H1 (cell line): ENCODE results near the gene HLA-DMB. TPM values are rescaled to one million over a fixed set of nuclear protein-coding genes. Genes with fewer than 3 reads are reported as not detected.

Experiments
- CTCF ChIA-PET: fragments of 300-600 bp; sonication (Branson Sonifier 250); formaldehyde crosslinking; loops from one replicate; lab custom pipeline; 2021; ENCODE audit not compliant: partially characterized antibody; lab: Charles Lee
- POLR2A ChIA-PET: fragments of 300-600 bp; sonication (Branson Sonifier 250); formaldehyde crosslinking; loops from one replicate; lab custom pipeline; 2021; ENCODE audit warnings: inconsistent platforms; ENCODE audit not compliant: partially characterized antibody; lab: Charles Lee
- DNase-seq, 2 experiments: peaks; one replicate each; pipeline versions ENCODE4 v3.0.0 to v3.0.0-alpha.2; 2010 to 2022; ENCODE audit warnings: low spot score in 2 of 2, low read depth in 1 of 2, mixed read lengths in 1 of 2
- FAIRE-seq: peaks from 2 replicates; lab custom pipeline; 2011; peaks lifted over from hg19 to GRCh38; lab: Jason Lieb, UNC
- H2AFZ ChIP-seq: 2 replicates; pipeline ENCODE4 v1.8.1; 2012; ENCODE audit warnings: low read length, inconsistent platforms
- H2AK5ac ChIP-seq: 2 replicates; pipeline ENCODE4 v1.6.1; 2013; ENCODE audit warnings: low read depth, low read length
- H2BK120ac ChIP-seq: replicated peaks from 2 replicates; pipeline ENCODE3; 2013; ENCODE audit warnings: low read depth, low read length, inconsistent platforms
- H2BK12ac ChIP-seq: 2 replicates; pipeline ENCODE4 v1.6.1; 2013; ENCODE audit warnings: low read depth, low read length
- H2BK15ac ChIP-seq: 2 replicates; pipeline ENCODE4 v1.6.1; 2013; ENCODE audit warnings: low read length
- H2BK20ac ChIP-seq: 2 replicates; pipeline ENCODE4 v1.6.1; 2013; ENCODE audit warnings: low read length
- H2BK5ac ChIP-seq: 2 replicates; pipeline ENCODE4 v1.6.1; 2013; ENCODE audit warnings: low read depth, low read length
- H3K14ac ChIP-seq: 2 replicates; pipeline ENCODE4 v1.6.1; 2013; ENCODE audit warnings: inconsistent platforms; ENCODE audit not compliant: insufficient read length
- H3K18ac ChIP-seq: 2 replicates; pipeline ENCODE4 v1.6.1; 2013; ENCODE audit warnings: low read length; ENCODE audit errors: extremely low read depth
- H3K23ac ChIP-seq: 2 replicates; pipeline ENCODE4 v1.6.1; 2013; ENCODE audit warnings: inconsistent platforms; ENCODE audit not compliant: insufficient read length
- H3K23me2 ChIP-seq: 2 replicates; pipeline ENCODE4 v1.6.1; 2013; ENCODE audit warnings: low read depth, low read length
- H3K27ac ChIP-seq: 2 replicates; pipeline ENCODE4 v1.6.1; 2011; ENCODE audit warnings: low read depth, low read length, inconsistent platforms
- H3K27me3 ChIP-seq, 4 experiments: replicated peaks in 1 of 4; 1 replicate in 1 of 4; 2 replicates in 3 of 4; pipeline versions ENCODE4 v1.6.1 to v1.8.1; 2011 to 2013; ENCODE audit warnings: low read length in 3 of 4, mild to moderate bottlenecking in 3 of 4, inconsistent platforms in 2 of 4, mixed read lengths in 2 of 4, moderate library complexity in 1 of 4; ENCODE audit not compliant: control insufficient read depth in 3 of 4, insufficient read depth in 3 of 4; ENCODE audit errors: extremely low read depth in 1 of 4
- H3K36me3 ChIP-seq, 4 experiments: 2 replicates each; pipeline versions ENCODE4 v1.6.1 to v1.8.1; 2011 to 2013; ENCODE audit warnings: mild to moderate bottlenecking in 4 of 4, low read length in 3 of 4, moderate library complexity in 2 of 4, control low read depth in 1 of 4, inconsistent platforms in 1 of 4; ENCODE audit not compliant: insufficient read depth in 4 of 4, control insufficient read depth in 2 of 4
- H3K4ac ChIP-seq: replicated peaks from 2 replicates; pipeline ENCODE3; 2013; ENCODE audit warnings: low read length, low read depth, mixed read lengths, inconsistent platforms; ENCODE audit not compliant: insufficient read length
- H3K4me1 ChIP-seq, 4 experiments: replicated peaks in 1 of 4; 1 replicate in 1 of 4; 2 replicates in 3 of 4; pipeline versions ENCODE4 v1.6.1 to v1.8.1; 2011 to 2013; ENCODE audit warnings: low read length in 3 of 4, inconsistent platforms in 2 of 4, mixed read lengths in 1 of 4; ENCODE audit not compliant: insufficient read depth in 4 of 4, control insufficient read depth in 3 of 4
- H3K4me2 ChIP-seq, 2 experiments: 2 replicates each; pipeline versions ENCODE4 v1.6.1 to v1.8.1; 2011 to 2013; ENCODE audit warnings: low read depth in 2 of 2, low read length in 2 of 2, control low read depth in 1 of 2, inconsistent platforms in 1 of 2, mild to moderate bottlenecking in 1 of 2; ENCODE audit not compliant: insufficient read depth in 1 of 2
- H3K4me3 ChIP-seq, 4 experiments: fragments of 200-600, 300-600 bp in 1 of 4; sonication (generic), shearing (Covaris generic), sonication (Bioruptor Twin) in 1 of 4; 2 replicates each; pipeline versions ENCODE4 v1.5.1 to v1.8.1; 2011 to 2016; ENCODE audit warnings: low read length in 4 of 4, low read depth in 3 of 4, control low read depth in 2 of 4, inconsistent platforms in 2 of 4, mild to moderate bottlenecking in 2 of 4, mixed read lengths in 1 of 4, moderate library complexity in 1 of 4; ENCODE audit not compliant: insufficient read depth in 2 of 4; ENCODE audit errors: extremely low read depth in 1 of 4
- H3K56ac ChIP-seq: replicated peaks from 2 replicates; pipeline ENCODE3; 2013; ENCODE audit warnings: low read depth, mild to moderate bottlenecking, mixed read lengths, low read length, inconsistent platforms; ENCODE audit not compliant: insufficient read length
- H3K79me1 ChIP-seq: 2 replicates; pipeline ENCODE4 v1.6.1; 2013; ENCODE audit warnings: low read depth, low read length, control low read depth
- H3K79me2 ChIP-seq, 2 experiments: 2 replicates each; pipeline versions ENCODE4 v1.6.1 to v1.8.1; 2012 to 2013; ENCODE audit warnings: low read length in 2 of 2, mild to moderate bottlenecking in 2 of 2, inconsistent platforms in 1 of 2; ENCODE audit not compliant: insufficient read depth in 2 of 2, control insufficient read depth in 1 of 2
- H3K9ac ChIP-seq, 4 experiments: replicated peaks in 1 of 4; 1 replicate in 1 of 4; 2 replicates in 3 of 4; pipeline versions ENCODE4 v1.6.1 to v1.8.1; 2011 to 2013; ENCODE audit warnings: low read depth in 3 of 4, low read length in 3 of 4, control low read depth in 2 of 4, mild to moderate bottlenecking in 2 of 4, moderate library complexity in 2 of 4, inconsistent platforms in 1 of 4; ENCODE audit errors: extremely low read depth in 1 of 4
- H3K9me3 ChIP-seq, 2 experiments: 2 replicates each; pipeline versions ENCODE4 v1.6.1 to v1.8.1; 2012 to 2013; ENCODE audit warnings: mild to moderate bottlenecking in 2 of 2, moderate library complexity in 2 of 2, control low read depth in 1 of 2, inconsistent platforms in 1 of 2, low read depth in 1 of 2, low read length in 1 of 2, mixed read lengths in 1 of 2; ENCODE audit not compliant: insufficient read depth in 2 of 2
- H4K20me1 ChIP-seq, 2 experiments: replicated peaks in 1 of 2; 2 replicates each; pipeline versions ENCODE3 to v1.8.1; 2011 to 2013; ENCODE audit warnings: inconsistent platforms in 2 of 2, low read length in 2 of 2, mild to moderate bottlenecking in 1 of 2; ENCODE audit not compliant: insufficient read depth in 2 of 2, control insufficient read depth in 1 of 2
- H4K5ac ChIP-seq: 2 replicates; pipeline ENCODE4 v1.6.1; 2013; ENCODE audit warnings: low read length, low read depth, mixed read lengths, inconsistent platforms; ENCODE audit not compliant: insufficient read length
- H4K8ac ChIP-seq: 2 replicates; pipeline ENCODE4 v1.8.0; 2013; ENCODE audit warnings: mild to moderate bottlenecking, moderate library complexity, low read length, inconsistent platforms; ENCODE audit not compliant: insufficient read depth; ENCODE audit errors: extremely low read depth
- H4K91ac ChIP-seq: replicated peaks from 2 replicates; pipeline ENCODE3; 2013; ENCODE audit warnings: low read length, mixed read lengths, inconsistent platforms; ENCODE audit not compliant: insufficient read length
- EZH2 ChIP-seq: fragments of 200-600 bp; sonication (generic); IDR thresholded peaks from 2 replicates; pipeline ENCODE4 v1.7.1; 2012; ENCODE audit warnings: low read depth, mild to moderate bottlenecking, moderate library complexity, low read length, inconsistent platforms; ENCODE audit not compliant: severe bottlenecking
- HDAC2 ChIP-seq, 2 experiments: fragments of 300-600 bp in 1 of 2; sonication (generic) in 1 of 2; IDR thresholded peaks; 2 replicates each; pipeline ENCODE4 v1.6.1; 2011 to 2012; ENCODE audit warnings: low read depth in 2 of 2, low read length in 2 of 2, mild to moderate bottlenecking in 2 of 2, moderate library complexity in 2 of 2, borderline replicate concordance in 1 of 2, inconsistent platforms in 1 of 2
- MAX ChIP-seq: IDR thresholded peaks from 2 replicates; pipeline ENCODE4 v1.6.1; 2012; ENCODE audit warnings: inconsistent platforms
- NANOG ChIP-seq: IDR thresholded peaks from 2 replicates; pipeline ENCODE4 v1.6.1; 2011; ENCODE audit warnings: low read length, low read depth, mild to moderate bottlenecking, inconsistent platforms; ENCODE audit not compliant: insufficient read depth, poor library complexity, severe bottlenecking
- NRF1 ChIP-seq: IDR thresholded peaks from 2 replicates; pipeline ENCODE4 v1.6.1; 2011; ENCODE audit warnings: mild to moderate bottlenecking, low read depth, low read length, improper control_type of control experiment
- PHF8 ChIP-seq: fragments of 200-600 bp; sonication (generic); conservative IDR thresholded peaks from 2 replicates; pipeline ENCODE4 v1.7.1; 2012; ENCODE audit warnings: low read depth, mild to moderate bottlenecking, inconsistent platforms, low read length, moderate library complexity
- POLR2A ChIP-seq, 2 experiments: IDR thresholded peaks; 1 replicate in 1 of 2; 2 replicates in 1 of 2; pipeline ENCODE4 v1.6.1; 2011; ENCODE audit warnings: low read depth in 2 of 2, low read length in 2 of 2, mild to moderate bottlenecking in 2 of 2; ENCODE audit errors: control extremely low read depth in 1 of 2
- SAP30 ChIP-seq: fragments of 300-600 bp; sonication (generic); IDR thresholded peaks from 2 replicates; pipeline ENCODE4 v1.7.1; 2012; ENCODE audit warnings: low read length, moderate library complexity, mild to moderate bottlenecking, inconsistent platforms; ENCODE audit not compliant: insufficient read depth, insufficient replicate concordance
- TAF1 ChIP-seq: IDR thresholded peaks from 2 replicates; pipeline ENCODE4 v1.6.1; 2011; ENCODE audit warnings: mild to moderate bottlenecking, low read depth, low read length
- TBP ChIP-seq: IDR thresholded peaks from 2 replicates; pipeline ENCODE4 v1.6.1; 2011; ENCODE audit warnings: low read depth, low read length, improper control_type of control experiment
- polyA plus RNA-seq, 7 experiments: library from polyadenylated mRNA; depleted of rRNA in 3 of 7; stranded (reverse) in 5 of 7; unstranded in 2 of 7; fragments of >200 nt in 5 of 7; fragments of 200-250 nt in 2 of 7; gene quantifications; 1 replicate in 5 of 7; 2 replicates in 1 of 7; 4 replicates in 1 of 7; pipeline versions ENCODE4 v1.2.1 to v1.2.3, GENCODE V29; 2011 to 2013; ENCODE audit warnings: missing spikeins in 2 of 7, mixed read lengths in 2 of 7
- total RNA-seq: library from RNA; stranded (reverse); fragmentation: NEBNext Ultra II Directional; extraction: Animal tissue kit (Norgen Biotek cat#: 25700); gene quantifications from 2 replicates; pipeline ENCODE4 v1.2.1, GENCODE V29; 2021

The HLA-DMB gene
- total and polyA plus RNA-seq, 2 of the 8 experiments (the other 6 are each of a cell fraction or from before 2014, with no cell fraction given) = 2.7 to 4.7 TPM

DNA sequence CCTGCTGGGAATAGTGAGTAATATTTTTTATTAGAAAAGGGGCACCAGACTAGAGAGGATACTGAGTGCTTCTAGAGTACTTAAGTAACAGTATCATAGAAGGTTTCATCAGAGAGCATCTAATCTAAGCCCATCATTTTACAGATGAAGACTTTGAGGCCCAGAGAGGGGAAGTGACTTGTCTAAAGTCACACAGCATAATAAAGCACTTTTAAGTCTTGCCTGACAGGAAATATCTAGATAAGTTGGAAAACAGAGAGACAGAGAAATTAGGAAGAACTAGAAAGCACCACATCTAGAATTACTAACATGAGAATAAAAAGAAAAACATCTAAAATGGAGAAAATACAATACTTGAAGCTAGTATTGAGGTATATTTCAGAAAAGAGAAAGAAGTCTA, 6.1 kb upstream of the HLA-DMB start:
- H2BK120ac ChIP-seq = no peak overlapping the region
- H3K36me3 ChIP-seq = no peaks in the 10 kb centered on the region
- TF ChIP-seq HDAC2 (IDR thresholded peaks at IDR 0.05; ENCODE audit: borderline replicate concordance in 1 of 2, low read depth in 2 of 2, low read length in 2 of 2) (no peak), SAP30 (no peak), TBP (no peak), TAF1 (no peak), EZH2 (no peak), POLR2A (IDR thresholded peaks at IDR 0.05; ENCODE audit: control extremely low read depth in 1 of 2, low read depth in 2 of 2, low read length in 2 of 2) (no peak), NRF1 (no peak), MAX (no peak), PHF8 (no peak), NANOG (no peak)
- H3K79me2 ChIP-seq = no peaks in the 10 kb centered on the region
- H4K91ac ChIP-seq = no peak overlapping the region
- peaks cover 0 to 3% (median 0%) of the 10 kb centered on the region in 4 experiments; a peak in 2 of 7 replicates for H3K4me1 ChIP-seq
- H2AK5ac ChIP-seq = no peak overlapping the region
- H3K14ac ChIP-seq = no peak overlapping the region
- H2AFZ ChIP-seq = no peak overlapping the region
- H2BK12ac ChIP-seq = no peak overlapping the region
- DNase-seq (no peak), FAIRE-seq (no peak)
- no peak overlapping the region for H2BK5ac ChIP-seq
- H3K4me2 ChIP-seq = no peak overlapping the region
- ChIA-PET POLR2A (interaction anchor here (2.6 kb wide), 1 partner anchor 24 kb away, joined by 25 read pairs; no protein-coding TSS in a partner anchor), CTCF (interaction anchor here (0.6 to 2.4 kb wide), 23 partner anchors 8 to 322 kb away, joined by 3 to 63 read pairs (median 6); partner anchors contain the start of gene TAP2)
- no peaks in the 10 kb centered on the region for H4K20me1 ChIP-seq
- H3K4me3 ChIP-seq = no peak overlapping the region
- no peak overlapping the region for H2BK20ac ChIP-seq
- H3K23ac ChIP-seq = no peak overlapping the region
- no peak overlapping the region for H3K27ac ChIP-seq
- no peak overlapping the region for H3K56ac ChIP-seq
- no peak overlapping the region for H4K8ac ChIP-seq
- no peak overlapping the region for H3K18ac ChIP-seq
- H3K23me2 ChIP-seq = no peaks in the 10 kb centered on the region
- no peak overlapping the region for H4K5ac ChIP-seq
- H3K4ac ChIP-seq = no peak overlapping the region
- no peaks in the 10 kb centered on the region for H3K27me3 ChIP-seq
- H3K79me1 ChIP-seq = no peaks in the 10 kb centered on the region
- H2BK15ac ChIP-seq = no peak overlapping the region
- no peak overlapping the region for H3K9ac ChIP-seq
- H3K9me3 ChIP-seq = no peaks in the 10 kb centered on the region
